ENCODE measurements around the gene ZSCAN22.
"Not testable (repeated sequence)": the region's sequence is repeated elsewhere in the genome, so short reads cannot be mapped to it uniquely, and the experiment has no call there.

Gene ZSCAN22

DNA sequence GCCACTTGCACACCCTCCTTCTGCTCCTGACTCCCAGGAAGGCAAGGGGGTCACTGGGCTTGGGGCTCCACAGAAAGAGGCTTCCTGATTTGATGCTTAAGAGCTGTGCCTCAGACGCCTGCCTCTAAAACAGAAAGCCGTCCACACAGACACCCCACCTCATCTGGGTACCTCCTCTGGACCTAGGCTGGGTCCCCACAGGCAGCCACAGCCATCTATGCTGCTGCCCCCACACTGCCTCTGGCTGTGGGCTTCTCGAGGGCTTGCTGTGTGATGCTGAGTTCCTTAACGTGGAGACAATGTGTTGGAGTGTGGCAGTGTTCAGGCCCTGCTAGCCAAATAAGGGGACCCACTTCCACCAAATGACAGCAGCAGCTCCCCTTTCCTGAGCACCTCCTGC lies 8.5 kb upstream of the ZSCAN22 start:
- no peak for FAIRE-seq

DNA sequence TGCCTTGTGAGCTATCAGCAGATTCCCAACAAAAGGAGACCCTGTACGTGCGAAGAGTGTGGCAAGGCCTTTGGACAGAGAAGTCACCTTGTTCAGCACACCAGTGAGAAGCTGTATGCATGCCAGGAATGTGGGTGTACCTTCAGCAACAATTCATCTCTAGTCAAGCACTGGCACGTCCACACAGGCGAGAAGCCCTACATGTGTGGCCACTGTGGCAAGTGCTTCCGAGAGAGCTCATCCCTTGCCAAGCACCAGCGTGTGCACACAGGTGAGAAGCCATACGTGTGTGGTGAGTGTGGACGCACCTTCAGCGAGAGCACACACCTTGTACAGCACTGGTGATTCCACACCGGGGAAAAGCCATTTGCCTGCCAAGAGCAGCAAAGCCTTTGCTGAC lies 7.6 kb upstream of the ZSCAN22 start:
- FAIRE-seq = no peak

DNA sequence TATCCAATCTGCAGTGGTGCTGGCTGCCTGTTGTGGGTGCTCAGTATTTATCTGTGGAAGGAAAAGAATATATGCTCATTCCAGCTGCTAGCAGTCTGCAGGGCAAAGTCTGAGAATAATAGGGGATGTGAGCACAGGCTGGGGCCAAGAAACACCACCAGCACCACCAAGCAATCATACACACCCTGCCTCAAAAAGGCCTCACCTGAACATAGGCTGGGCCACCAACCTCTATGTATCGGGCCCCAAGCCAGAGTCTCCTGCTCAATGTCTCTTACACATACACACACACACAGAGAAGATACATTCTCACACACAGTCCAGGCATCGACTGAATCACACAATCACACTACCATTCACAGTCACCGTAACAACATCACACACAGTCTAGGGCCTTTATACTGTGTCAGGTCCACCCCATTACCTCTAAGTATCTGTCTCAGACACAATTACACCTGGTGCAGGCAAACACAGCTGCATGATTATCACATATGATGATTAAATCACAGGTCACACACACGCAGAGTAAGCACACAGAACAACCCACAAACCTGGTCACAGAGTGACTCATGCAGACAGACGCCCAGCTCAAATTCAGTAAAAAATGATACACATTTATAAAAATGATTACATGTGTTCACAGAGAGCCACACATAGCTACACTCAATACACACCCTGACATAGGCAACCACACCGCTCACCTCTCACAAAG lies 1.3 kb upstream of the ZSCAN22 start:
- no peak for FAIRE-seq

DNA sequence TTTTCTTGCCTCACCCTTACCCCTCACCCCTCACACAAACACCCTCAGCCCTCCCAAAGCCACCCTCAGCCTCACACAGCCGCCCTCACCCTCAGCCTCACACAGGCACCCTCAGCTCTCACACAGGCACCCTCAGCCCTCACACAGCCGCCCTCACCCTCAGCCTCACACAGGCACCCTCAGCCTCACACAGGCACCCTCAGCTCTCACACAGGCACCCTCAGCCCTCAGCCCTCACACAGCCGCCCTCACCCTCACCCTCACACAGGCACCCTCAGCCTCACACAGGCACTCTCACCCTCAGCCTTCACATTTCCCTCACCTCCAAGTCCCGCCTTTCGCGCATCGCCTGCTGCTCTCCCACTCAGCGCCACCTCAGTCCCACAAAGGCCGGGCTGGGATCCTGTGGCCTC lies 287 bp upstream of the ZSCAN22 start:
- FAIRE-seq = no peak

DNA sequence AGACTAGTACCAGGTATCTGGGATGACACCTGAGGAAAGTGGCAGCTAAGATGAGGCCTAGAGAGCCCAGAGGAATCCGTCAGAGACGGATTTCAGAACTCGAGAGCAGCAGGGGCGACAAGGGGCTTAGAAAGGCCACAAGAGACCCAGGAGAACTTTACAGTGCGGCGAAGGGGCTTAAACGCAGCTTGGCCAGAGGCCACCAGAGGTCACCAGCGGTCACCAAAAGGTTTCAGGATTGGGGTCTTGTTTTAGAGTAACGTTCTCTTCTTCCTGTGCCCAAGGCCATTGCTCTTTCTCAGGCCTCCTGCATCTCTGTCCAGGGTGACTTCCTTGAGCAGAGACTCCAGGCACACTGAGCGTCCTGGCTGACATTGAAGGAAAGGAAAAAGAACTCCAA lies 2.2 kb downstream of the ZSCAN22 start:
- FAIRE-seq = no peak

DNA sequence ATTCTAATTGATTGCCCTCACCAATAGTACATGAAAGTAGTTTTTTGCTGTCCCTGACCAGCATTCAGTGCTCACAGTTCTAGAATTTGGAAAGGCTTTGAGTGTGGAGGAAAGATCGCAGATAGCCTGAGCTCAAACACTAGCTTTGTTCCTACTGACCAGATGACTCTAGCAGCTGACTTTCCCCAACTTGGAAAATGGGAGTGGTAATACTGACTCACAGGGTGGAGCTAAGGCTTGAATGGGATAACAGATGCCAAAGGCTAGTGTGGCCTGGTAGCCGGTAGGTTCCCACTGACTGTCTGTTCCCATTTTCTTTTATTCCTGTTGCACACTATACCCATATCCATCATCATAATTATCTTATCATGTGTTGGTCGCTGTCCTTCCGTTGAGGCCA lies 3.7 kb downstream of the ZSCAN22 start:
- no peak for FAIRE-seq

DNA sequence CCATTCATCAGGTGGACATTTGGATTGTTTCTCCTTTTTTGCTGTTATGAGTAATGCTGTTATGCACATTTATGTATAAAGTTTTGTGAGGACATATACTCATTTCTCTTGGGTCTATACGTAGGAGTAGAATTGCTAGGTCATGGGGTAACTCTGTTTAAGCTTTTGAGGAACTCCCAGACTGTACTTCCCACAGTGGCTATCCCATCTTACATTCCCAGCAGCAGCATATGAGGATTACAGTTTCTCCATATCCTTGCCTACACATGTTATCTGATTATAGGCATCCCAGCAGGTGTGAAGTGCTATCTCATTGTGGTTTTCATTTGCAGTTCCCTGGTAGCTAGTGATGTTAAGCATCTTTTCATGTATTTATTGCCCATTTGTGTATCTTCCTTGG lies 5.9 kb downstream of the ZSCAN22 start:
- no peak for FAIRE-seq

DNA sequence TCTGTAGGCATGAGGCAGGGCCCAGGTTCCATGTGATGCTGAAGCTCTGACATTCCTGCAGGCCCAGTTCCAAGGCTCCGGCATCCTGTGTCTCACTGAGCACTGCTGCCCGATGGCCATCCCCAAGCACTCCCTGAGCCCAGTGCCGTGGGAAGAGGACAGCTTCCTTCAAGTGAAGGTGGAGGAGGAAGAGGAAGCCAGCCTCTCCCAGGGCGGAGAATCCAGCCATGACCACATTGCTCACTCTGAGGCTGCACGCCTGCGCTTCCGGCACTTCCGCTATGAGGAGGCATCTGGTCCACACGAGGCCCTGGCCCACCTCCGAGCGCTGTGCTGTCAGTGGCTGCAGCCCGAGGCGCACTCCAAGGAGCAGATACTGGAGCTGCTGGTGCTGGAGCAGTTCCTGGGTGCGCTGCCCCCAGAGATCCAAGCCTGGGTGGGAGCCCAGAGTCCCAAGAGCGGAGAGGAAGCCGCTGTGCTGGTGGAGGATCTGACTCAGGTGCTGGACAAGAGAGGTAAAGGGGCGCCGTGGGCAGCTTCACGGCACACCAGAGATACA lies 8.0 kb downstream of the ZSCAN22 start:
- no peak for FAIRE-seq

DNA sequence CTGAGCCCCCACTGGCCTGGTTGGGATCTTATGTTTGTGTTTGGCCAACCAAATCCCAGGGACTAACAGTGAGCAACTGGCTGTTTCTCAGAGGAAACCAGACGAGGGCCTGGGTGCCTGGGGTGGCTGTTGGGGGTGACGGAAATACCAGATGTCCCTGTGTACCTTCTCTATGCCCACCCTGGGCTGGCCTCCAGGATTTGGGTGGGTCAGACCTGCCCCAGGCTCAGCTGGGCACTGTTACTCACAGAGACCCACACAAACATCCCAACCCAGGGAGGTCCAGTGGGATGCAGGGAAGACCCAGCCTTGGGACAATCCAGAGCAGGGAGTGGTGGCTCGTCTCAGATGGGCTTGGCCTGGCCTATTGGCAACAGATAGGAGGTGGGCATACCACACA lies 8.8 kb downstream of the ZSCAN22 start:
- no peak for FAIRE-seq

DNA sequence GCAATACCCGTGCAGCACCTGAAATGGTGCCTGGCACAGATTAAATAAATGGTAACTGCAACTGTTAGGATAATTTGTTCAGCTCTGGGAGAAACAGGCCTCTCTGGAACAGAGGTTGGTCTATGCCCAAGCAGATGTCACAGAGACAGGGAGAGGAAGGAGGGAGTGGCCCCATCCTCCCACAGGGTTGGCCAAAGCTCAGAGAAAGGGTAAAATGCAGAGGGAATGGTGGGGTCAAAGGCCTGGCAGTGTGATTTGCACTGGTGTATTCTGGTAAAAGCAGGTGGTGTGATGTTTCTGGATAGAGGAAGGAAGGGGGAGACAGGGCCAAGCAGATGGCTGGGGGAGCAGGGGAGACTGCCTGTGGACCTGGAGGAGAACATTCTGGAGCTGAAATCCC lies 9.4 kb downstream of the ZSCAN22 start:
- FAIRE-seq = no peak

DNA sequence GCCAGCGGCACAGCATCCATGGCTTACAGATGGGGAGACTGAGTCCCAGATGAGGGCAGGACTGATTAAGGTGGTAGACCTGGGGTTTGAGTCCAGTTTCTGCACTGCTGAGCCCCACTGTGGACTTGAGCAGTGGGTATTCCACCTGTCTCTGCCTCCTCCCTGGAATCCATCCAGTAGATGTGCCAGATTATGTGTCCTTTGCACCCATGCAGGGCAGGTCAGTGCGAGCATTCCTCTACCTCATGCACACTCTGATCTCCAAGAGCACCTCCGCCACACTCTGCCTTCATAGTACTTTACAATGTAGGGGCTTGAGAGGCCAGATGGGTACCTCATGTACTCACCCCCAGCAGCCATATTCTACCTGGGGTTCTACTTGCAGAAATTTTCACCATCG lies 10.0 kb downstream of the ZSCAN22 start:
- no peak for FAIRE-seq

DNA sequence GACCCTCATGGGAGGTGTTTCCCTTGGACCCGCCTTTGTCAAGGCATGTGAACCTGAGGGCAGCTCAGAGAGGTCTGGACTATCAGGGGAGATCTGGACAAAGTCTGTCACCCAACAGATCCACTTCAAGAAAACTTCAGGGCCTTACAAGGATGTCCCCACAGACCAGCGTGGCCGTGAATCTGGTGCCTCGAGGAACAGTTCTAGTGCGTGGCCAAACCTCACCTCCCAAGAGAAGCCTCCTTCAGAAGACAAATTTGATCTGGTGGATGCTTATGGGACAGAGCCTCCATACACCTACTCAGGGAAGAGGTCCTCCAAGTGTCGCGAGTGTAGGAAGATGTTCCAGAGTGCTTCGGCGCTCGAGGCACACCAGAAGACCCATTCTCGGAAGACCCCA lies 11.5 kb downstream of the ZSCAN22 start:
- no peak for FAIRE-seq

DNA sequence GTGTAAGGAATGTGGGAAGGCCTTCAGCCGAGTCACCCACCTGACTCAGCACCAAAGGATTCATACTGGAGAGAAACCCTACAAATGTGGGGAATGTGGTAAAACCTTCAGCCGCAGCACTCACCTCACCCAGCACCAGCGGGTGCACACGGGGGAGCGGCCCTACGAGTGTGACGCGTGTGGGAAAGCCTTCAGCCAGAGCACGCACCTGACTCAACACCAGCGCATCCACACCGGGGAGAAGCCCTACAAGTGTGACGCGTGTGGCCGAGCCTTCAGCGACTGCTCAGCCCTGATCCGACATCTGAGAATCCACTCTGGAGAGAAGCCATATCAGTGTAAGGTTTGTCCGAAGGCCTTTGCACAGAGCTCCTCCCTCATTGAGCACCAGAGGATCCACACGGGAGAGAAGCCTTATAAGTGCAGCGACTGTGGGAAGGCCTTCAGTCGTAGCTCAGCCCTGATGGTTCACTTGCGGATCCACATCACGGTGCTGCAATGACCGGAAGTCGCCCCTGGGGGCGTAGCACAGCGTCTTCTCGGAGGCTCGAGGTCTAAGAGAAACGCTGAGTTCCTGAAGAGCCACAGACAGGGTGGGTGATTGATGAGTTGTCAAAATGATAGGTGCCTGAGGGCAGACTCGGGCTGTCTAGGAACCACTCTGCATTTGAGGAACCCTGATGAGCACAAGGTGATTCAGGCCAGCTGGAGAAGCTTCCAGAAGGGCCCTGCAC lies 12.2 kb downstream of the ZSCAN22 start:
- no peak for FAIRE-seq

DNA sequence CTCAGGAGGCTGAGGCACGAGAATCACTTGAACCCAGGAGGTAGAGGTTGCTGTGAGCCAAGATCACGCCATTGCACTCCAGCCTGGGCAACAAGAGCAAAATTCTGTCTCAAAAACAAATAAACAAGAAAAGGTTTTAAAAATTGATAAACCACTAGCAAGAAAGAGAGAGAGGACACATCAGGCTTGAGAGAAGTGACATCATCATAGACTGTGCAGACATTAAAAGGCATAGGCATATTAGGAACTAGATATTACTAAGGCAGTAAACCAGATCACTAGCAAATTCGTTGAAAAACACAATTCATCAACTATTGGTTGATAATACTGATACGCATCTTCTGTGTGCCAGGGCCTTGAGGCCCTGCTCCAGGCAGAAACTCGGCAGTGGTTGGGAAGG lies 18.8 kb downstream of the ZSCAN22 start:
- no peak for FAIRE-seq

DNA sequence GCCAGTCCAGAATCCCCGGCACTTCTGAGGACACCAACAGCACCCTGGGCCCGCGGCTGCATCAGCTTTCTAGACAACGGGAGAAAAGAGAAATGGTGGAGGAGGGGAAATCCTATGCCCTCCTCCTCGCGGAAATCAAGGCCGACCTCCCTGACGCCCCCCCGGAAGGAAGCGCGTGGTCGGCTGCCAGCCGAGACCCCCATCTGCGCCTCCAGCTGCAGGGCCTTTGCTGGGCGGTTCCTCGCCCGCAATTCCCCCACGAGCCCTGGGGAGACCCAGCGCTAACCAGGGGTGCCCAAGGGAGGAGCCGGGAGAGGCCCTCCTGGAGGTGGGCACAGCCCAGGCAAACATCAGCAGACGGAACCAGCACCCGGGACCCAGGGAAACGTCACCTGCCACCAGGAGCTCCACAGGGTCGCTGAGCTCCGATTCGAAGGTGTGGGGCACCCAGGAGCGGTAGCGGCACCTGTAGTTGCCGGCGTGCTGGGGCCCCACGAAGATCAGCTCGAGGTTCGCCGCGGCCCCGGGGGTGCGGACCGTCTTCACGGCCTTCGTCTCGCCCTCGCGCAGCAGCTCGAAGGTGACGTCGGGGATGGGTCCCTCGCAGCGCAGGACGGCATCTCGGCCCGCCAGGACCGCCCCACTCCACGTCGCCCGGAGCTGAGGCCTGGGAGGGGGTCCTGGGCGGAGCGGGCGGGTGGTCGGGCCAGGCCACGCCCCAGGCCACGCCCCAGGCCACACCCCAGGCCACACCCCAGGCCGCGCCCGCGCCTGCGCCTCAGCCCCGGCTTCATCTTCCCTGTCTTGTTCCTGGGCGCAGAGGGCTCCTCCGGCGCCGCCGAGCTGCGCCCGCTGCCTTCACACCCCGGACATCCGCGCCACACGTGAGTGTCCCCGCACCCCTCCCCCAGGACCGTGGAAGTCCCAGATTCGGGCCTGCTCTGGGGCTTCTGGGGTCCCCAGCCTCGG lies 20.5 kb downstream of the ZSCAN22 start:
- FAIRE-seq = no peak

DNA sequence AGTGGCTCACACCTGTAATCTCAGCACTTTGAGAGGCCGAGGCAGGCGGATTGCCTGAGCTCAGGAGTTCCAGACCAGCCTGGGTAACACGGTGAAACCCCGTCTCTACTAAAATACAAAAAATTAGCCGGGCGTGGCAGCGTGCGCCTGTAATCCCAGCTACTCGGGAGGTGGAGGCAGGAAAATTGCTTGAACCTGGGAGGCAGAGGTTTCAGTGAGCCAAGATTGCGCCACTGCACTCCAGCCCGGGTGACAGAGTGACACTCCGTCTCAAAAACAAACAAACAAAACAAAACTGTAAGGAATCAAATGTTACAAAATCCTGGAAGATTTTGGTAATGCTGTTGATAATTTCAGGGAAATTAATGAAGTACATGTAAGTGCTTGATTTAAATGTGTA lies 21.3 kb downstream of the ZSCAN22 start:
- FAIRE-seq = not testable (repeated sequence)

DNA sequence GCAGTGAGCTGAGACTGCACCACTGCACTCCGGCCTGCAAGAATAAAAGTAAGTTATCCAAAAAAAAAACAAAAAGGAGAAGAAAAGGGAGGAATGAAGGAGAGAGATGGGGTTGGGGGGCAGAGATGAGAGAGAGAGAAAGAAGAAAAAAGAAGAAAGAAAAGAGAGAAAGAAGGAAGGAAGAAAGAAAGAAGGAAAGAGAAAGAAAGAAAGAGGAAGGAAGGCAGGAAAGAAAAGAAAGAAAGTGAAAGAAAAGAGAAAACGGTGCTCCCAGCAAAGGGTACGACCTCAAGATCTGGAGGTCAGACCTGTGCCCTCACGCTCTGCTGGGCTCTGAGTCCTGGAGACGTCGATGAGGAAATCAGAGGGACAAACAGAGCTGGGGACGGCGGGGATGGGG lies 22.8 kb downstream of the ZSCAN22 start:
- no peak for FAIRE-seq

DNA sequence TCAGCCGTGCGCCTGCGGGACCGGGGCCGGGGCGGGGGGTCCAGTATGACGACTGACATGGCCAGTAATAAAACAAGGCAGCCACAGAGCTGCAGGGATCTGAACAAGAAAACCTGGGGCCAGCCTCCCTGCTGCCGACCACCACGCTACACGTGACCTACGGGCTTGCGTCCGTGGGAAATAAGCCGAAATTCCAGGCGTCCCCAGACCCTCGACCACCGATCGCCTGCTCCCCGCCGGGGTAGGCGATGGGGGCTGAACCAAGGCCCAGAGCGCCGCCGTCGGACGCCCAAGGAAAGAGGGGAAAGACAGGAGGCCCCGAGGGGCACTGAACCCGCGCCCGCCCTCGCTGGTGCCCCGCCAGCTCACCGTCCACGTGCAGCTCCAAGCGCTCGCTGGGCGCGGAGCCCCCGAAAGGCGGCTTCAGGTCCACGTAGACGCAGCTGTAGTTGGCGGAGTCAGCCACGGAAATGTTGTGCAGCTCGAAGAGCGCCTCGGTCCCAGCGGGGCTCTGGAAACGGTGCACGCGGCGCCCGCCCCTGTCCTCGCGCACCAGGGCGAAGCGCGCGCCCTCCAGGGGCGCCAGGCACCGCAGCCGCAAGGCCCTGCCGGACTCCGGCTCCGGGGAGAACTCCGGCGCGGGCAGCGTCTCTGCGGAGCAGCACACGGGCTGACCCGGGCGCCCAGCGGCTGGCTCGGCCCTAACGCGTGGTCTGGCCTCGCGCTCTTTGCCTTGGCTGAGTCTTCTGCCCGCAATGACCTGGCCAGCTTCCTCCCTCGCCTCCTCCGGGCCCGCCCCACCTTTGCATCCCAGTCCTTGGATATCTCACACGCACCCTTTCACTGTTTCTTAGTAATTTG lies 23.4 kb downstream of the ZSCAN22 start:
- no peak for FAIRE-seq

DNA sequence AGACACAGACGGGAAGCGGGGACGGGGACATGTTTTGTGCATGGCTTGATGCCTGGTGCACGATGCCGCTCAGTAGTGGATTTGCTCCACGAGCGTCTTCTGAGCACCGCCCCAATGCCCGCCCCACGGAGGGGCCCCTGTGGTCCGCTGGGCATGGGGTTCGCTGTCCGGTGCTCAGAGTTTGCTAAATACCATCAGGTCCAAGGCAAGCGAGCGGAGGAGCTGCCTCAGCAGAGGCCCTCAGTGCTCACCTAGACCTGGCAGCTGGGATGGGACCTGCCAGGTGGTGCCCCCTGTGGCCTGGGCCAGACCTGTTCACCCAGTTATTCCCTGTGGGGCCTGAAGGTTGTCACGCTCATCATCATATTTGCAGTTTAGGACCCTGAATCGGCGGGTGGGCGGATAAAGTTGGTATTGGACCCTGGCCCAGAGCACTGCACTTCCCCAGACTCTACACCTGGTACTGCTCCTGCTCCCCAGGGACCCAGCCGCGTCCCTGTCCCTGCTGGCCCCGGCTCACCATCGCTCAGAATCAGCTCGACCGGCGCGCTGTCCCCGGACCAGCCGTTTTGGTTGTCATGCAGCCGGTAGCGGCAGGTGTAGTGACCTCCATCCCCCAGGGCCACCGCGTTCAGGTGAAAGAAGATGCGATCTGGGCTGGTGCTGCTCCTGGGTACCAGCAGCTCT lies 24.2 kb downstream of the ZSCAN22 start:
- no peak for FAIRE-seq

DNA sequence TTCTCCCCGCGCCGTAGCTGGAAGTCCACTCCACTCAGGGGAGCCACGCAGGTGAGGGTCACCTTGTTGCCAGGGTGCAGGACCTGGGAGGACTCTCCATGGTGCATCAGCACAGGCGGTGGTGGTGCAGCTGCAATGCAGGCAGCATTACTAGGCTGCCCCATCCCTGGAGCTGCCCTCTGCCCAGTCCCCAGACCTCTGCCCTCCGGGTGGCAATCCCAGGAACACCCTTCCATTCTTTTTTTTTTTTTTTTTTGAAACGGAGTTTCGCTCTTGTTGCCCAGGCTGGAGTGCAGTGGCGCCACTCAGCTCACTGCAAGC lies 24.7 kb downstream of the ZSCAN22 start:
- no peak for FAIRE-seq

DNA sequence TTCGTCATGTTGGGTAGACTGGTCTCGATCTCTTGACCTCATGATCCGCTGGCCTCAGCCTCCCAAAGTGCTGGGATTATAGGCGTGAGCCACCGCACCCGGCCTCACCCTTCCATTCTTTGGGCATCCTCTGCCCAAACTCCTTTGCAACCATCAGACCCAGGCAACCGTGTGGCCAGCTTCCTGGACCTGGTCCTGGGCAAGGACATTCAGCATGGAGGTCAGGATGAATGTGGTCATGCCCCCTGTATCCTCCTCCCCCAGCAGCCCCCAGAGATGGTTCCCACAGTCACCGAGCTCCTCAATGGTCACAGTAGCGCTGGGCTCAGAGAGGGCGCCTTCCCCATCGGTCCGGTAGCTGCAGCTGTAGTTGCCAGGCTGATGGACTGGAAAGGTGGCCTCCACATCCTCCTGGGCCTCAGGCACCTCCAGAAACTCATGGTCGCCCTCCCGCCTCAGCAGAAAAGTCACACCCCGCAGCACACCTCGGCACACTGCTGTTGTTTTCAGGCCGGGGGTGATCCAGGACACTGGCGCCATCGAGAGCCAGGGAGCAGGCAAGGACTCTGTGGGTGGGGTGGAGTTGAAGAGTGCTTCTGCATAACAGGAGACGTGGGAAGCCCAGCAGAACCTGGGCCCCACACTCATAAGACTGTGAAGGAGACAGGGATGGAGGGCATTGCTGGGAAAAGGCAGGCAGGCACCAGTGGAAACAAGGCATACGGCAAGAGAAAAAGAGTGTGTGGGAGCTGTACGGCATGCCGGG lies 25.4 kb downstream of the ZSCAN22 start:
- FAIRE-seq = no peak
